Epithelial cell of proximal tubule (primary cell): ENCODE measurements around the gene GAREM2. TPM values are rescaled to one million over a fixed set of nuclear protein-coding genes. Genes with fewer than 3 reads are reported as not detected.

Experiments
- DNase-seq: peaks from one replicate; pipeline ENCODE4 v3.0.0-alpha.2; 2011; ENCODE audit warnings: low read depth
- H3K4me3 ChIP-seq: 2 replicates; pipeline ENCODE4 v1.5.1; 2011; ENCODE audit warnings: low read depth, mild to moderate bottlenecking, low read length
- total RNA-seq: library from RNA; depleted of rRNA; stranded (reverse); fragments of >200 nt; gene quantifications from 2 replicates; pipeline ENCODE4 v1.2.3, GENCODE V29; 2015
- TF ChIP-seq, protein P1 (sequence below): conservative IDR thresholded peaks from 2 replicates; pipeline ENCODE4 v1.5.1; 2012; ENCODE audit warnings: low read depth, mild to moderate bottlenecking, low read length

Gene GAREM2
- total RNA-seq, 1 donor from 2014 or later: 1.9 TPM

DNA sequence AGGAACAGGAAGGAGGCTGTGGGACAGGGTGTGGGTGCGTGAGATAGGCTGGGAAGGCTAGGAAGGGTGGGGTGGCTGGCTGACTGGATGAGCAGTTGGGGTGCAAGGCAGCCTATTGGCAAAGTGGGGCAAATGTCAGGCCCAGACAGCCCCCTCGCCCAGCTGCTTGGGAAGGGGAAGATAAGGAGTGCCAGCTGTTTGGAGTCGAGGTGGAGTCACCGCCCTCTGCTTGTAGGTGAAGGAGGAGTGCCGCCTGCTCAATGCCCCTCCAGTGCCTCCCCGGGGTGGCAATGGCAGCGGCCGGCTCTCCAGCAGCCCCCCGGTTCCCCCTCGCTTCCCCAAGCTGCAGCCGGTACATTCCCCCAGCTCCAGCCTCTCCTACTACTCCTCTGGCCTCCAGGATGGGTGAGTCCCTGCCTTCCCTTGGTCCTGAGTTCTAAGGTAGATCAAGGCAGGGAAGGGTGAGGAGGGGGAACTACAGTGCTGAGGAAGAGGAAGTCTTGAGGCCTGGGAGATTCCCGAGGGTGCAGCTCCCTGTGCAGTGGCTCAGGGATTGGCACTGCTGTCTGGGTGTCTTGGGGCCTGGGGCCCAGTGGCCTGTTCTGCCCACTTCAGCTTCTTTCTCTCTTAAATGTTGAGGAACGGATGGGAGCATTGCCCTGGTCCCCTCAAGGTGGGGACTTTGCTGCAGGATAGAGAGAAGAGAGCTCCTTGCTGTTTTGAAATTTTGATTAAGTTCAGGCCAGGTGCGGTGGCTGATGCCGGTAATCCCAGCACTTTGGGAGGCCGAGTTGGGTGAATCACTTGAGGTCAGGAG is 13.3 kb downstream of the GAREM2 start:
- no peak for DNase-seq
- TF ChIP-seq, protein P1, sequence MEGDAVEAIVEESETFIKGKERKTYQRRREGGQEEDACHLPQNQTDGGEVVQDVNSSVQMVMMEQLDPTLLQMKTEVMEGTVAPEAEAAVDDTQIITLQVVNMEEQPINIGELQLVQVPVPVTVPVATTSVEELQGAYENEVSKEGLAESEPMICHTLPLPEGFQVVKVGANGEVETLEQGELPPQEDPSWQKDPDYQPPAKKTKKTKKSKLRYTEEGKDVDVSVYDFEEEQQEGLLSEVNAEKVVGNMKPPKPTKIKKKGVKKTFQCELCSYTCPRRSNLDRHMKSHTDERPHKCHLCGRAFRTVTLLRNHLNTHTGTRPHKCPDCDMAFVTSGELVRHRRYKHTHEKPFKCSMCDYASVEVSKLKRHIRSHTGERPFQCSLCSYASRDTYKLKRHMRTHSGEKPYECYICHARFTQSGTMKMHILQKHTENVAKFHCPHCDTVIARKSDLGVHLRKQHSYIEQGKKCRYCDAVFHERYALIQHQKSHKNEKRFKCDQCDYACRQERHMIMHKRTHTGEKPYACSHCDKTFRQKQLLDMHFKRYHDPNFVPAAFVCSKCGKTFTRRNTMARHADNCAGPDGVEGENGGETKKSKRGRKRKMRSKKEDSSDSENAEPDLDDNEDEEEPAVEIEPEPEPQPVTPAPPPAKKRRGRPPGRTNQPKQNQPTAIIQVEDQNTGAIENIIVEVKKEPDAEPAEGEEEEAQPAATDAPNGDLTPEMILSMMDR: no peak
- H3K4me3 ChIP-seq: no peak overlapping the region

DNA sequence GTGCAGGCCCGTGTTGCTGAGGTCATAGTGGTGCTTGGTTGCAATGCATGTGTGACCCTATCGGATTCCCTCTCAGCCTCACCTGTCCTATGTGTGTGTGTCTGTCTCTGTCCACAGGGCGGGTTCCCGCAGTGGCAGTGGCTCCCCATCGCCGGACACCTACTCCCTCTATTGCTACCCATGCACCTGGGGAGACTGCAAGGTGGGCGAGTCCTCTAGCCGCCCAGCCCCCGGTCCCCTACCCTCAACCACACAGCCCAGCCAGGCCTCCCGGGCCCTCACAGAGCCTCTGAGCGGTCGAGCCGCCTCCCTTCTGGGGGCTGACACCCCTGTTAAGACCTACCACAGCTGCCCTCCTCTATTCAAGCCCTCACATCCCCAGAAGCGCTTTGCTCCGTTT is 14.2 kb downstream of the GAREM2 start:
- no peak overlapping the region for H3K4me3 ChIP-seq
- TF ChIP-seq, protein P1: no peak

DNA sequence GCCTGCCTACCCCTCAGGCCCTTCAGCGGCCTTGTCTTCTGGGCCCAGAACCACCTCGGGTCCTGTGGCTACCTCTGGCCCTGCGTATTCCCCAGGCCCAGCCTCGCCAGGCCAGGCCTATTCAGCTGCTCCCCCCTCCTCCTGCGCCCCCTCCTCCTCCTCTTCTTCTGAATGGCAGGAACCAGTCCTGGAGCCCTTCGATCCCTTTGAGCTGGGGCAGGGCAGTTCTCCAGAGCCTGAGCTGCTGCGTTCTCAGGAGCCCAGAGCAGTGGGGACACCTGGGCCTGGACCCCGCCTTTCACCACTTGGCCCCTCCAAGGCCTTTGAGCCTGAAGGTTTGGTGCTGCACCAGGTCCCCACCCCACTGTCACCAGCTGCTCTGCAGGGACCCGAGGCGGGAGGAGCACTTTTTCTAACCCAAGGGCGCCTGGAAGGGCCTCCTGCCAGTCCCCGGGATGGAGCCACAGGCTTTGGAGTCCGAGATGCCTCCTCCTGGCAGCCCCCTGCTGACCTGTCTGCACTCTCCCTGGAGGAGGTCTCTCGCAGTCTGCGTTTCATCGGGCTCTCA is 14.7 kb downstream of the GAREM2 start:
- H3K4me3 ChIP-seq: no peak overlapping the region
- no peak for DNase-seq
- TF ChIP-seq, protein P1: no peak

More for the DNA sequence above, 14.2 kb downstream of the GAREM2 start:
- no peak for DNase-seq

DNA sequence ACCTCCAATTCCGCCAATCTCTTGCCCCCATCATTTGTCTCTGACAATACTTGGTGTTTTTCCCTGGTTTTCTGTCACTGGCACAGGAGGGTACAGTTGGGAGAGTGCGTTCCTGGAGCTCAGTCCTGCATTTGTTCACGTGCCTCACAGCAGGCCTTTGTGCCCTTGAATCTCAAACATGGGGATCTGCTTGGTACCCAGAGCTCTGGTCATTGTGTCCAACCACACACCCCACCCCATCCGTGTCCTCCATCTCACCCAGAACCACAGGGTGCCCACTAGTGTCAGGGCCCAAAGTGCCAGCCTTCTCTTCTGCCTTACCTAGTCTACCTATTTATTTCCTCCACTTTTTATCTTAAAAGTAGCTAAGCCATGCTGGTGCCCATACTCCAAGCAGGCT is 16.2 kb downstream of the GAREM2 start:
- no peak for DNase-seq
- no peak overlapping the region for H3K4me3 ChIP-seq
- TF ChIP-seq, protein P1: no peak

DNA sequence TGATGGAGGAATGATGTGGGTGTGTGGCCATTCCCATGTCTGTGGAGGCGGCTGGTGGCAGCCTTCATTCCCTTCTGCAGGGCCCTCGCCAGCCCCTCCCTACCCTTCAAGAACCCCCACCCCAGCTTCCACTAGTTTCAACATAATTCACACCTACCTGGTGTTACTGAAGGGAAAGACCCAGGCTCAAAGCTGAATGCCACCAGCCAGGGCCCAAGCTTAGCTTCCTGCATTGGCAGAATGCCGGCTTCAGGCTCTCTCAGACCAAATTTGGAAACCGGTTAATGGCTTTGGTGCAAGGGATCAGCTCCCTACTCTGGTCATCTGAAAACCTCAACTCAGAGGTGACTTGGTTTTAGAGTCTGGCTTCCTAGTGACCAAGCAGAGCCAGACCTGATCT is 16.9 kb downstream of the GAREM2 start:
- no peak for DNase-seq
- no peak overlapping the region for H3K4me3 ChIP-seq
- TF ChIP-seq, protein P1: no peak

DNA sequence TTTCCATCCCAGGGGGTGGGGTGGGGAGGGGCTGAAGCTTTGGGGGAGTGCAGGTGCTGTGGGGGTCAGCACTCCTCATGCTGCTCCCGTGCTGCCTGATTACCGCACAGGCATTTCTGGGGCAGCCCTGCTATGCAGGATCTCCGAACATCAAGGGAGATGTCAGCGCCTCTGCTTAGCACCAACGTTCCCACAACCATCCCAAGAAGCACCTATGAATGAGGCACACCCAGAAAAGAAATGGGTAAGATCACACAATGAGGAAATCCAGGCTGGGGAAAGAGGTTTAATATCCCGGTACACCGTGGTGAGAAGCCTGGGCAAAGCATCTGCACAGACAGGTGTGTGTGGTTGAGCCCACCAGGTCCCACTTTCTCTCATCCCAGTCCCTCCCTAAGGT is 17.5 kb downstream of the GAREM2 start:
- no peak for DNase-seq
- H3K4me3 ChIP-seq: no peak overlapping the region
- TF ChIP-seq, protein P1: no peak
